Endothelial cell of umbilical vein (primary cell): ENCODE results near the gene ECM2. TPM values are rescaled to one million over a fixed set of nuclear protein-coding genes. Genes with fewer than 3 reads are reported as not detected.

ENCODE experiments used
- BruUV-seq: library from RNA; stranded (reverse); fragments of 400-500 nt; replicated peaks from 2 replicates; lab custom pipeline; 2021; lab: Mats Ljungman, UMichigan
- CTCF ChIA-PET: fragments of 300-600, 350-600 bp; sonication (Branson Sonifier 250); formaldehyde crosslinking; loops from one replicate; lab custom pipeline; 2021; ENCODE audit warnings: antibody characterized with exemption, inconsistent platforms; lab: Charles Lee
- POLR2A ChIA-PET: fragments of 300-600, 350-600 bp; sonication (Branson Sonifier 250); formaldehyde crosslinking; loops from one replicate; lab custom pipeline; 2021; ENCODE audit warnings: antibody characterized with exemption, inconsistent platforms; lab: Charles Lee
- DNase-seq: peaks from one replicate; pipeline ENCODE4 v3.0.0-alpha.2; 2011; ENCODE audit warnings: low read depth, low spot score
- FAIRE-seq: peaks from 2 replicates; lab custom pipeline; 2011; peaks lifted over from hg19 to GRCh38; lab: Jason Lieb, UNC
- H2AFZ ChIP-seq: 2 replicates; pipeline ENCODE4 v1.6.0; 2012; ENCODE audit warnings: low read depth, low read length, control low read depth, inconsistent platforms
- H3K27ac ChIP-seq: 2 replicates; pipeline ENCODE4 v1.5.1; 2011; ENCODE audit warnings: low read depth, mild to moderate bottlenecking, control low read depth, low read length, moderate library complexity; ENCODE audit not compliant: insufficient read depth
- H3K27me3 ChIP-seq, 2 experiments: 2 replicates each; pipeline versions ENCODE4 v1.6.0 to v1.6.1; 2011; ENCODE audit warnings: low read length in 2 of 2, mixed read lengths in 1 of 2; ENCODE audit not compliant: control insufficient read depth in 2 of 2, insufficient read depth in 2 of 2
- H3K36me3 ChIP-seq, 2 experiments: 2 replicates in 1 of 2; 3 replicates in 1 of 2; pipeline ENCODE4 v1.5.1; 2011; ENCODE audit warnings: low read length in 2 of 2, mild to moderate bottlenecking in 1 of 2, moderate library complexity in 1 of 2; ENCODE audit not compliant: control insufficient read depth in 2 of 2, insufficient read depth in 2 of 2; ENCODE audit errors: extremely low read depth in 1 of 2
- H3K4me1 ChIP-seq: 3 replicates; pipeline ENCODE4 v1.5.1; 2011; ENCODE audit warnings: mild to moderate bottlenecking, low read length; ENCODE audit not compliant: control insufficient read depth, insufficient read depth; ENCODE audit errors: extremely low read depth
- H3K4me2 ChIP-seq: 2 replicates; pipeline ENCODE4 v1.6.1; 2011; ENCODE audit warnings: low read length, control low read depth, mixed read lengths; ENCODE audit not compliant: insufficient read depth
- H3K4me3 ChIP-seq, 3 experiments: fragments of 200-600 bp in 1 of 3; sonication (generic), shearing (Covaris generic) in 1 of 3; replicated peaks in 1 of 3; 2 replicates each; pipeline ENCODE4 v1.5.1; 2011 to 2016; ENCODE audit warnings: control low read depth in 3 of 3, low read length in 3 of 3, mild to moderate bottlenecking in 2 of 3, inconsistent platforms in 1 of 3, low read depth in 1 of 3, moderate library complexity in 1 of 3; ENCODE audit not compliant: insufficient read depth in 1 of 3
- H3K79me2 ChIP-seq: 2 replicates; pipeline ENCODE4 v1.6.0; 2012; ENCODE audit warnings: low read length, inconsistent platforms; ENCODE audit not compliant: control insufficient read depth, insufficient read depth
- H3K9ac ChIP-seq: replicated peaks from 2 replicates; pipeline ENCODE3; 2011; ENCODE audit warnings: low read length, control low read depth; ENCODE audit not compliant: insufficient read depth; ENCODE audit errors: extremely low read depth
- H3K9me1 ChIP-seq: replicated peaks from 3 replicates; pipeline ENCODE4 v1.6.0; 2011; ENCODE audit warnings: mild to moderate bottlenecking, low read length; ENCODE audit not compliant: control insufficient read depth, insufficient read depth; ENCODE audit errors: extremely low read depth
- H3K9me3 ChIP-seq: replicated peaks from 2 replicates; pipeline ENCODE4 v1.5.1; 2012; ENCODE audit warnings: low read length, inconsistent platforms; ENCODE audit not compliant: control insufficient read depth, insufficient read depth
- H4K20me1 ChIP-seq: replicated peaks from 2 replicates; pipeline ENCODE3; 2011; ENCODE audit warnings: mild to moderate bottlenecking, low read length; ENCODE audit not compliant: control insufficient read depth, insufficient read depth; ENCODE audit errors: extremely low read depth
- EZH2 ChIP-seq: IDR thresholded peaks from 2 replicates; pipeline ENCODE4 v1.6.1; 2012; ENCODE audit warnings: borderline replicate concordance, low read depth, mild to moderate bottlenecking, moderate library complexity, low read length, inconsistent platforms; ENCODE audit not compliant: severe bottlenecking
- FOS ChIP-seq: IDR thresholded peaks from 2 replicates; pipeline ENCODE4 v1.6.1; 2011; ENCODE audit warnings: mild to moderate bottlenecking, low read length, moderate library complexity, borderline replicate concordance; ENCODE audit not compliant: insufficient read depth
- GATA2 ChIP-seq: IDR thresholded peaks from 2 replicates; pipeline ENCODE4 v1.7.0; 2011; ENCODE audit warnings: low read depth, mild to moderate bottlenecking, moderate library complexity, mixed read lengths, low read length; ENCODE audit not compliant: insufficient read length, insufficient read depth
- JUN ChIP-seq: IDR thresholded peaks from 2 replicates; pipeline ENCODE4 v1.6.1; 2011; ENCODE audit warnings: borderline replicate concordance, low read depth; ENCODE audit not compliant: insufficient read length, insufficient read depth
- MYC ChIP-seq: IDR thresholded peaks from one replicate; pipeline ENCODE4 v1.6.1; 2011; ENCODE audit warnings: mild to moderate bottlenecking, low read depth, low read length
- POLR2A ChIP-seq: IDR thresholded peaks from 2 replicates; pipeline ENCODE4 v1.6.1; 2012; ENCODE audit warnings: low read depth, mild to moderate bottlenecking, control low read depth, low read length
- POLR2AphosphoS5 ChIP-seq: IDR thresholded peaks from 2 replicates; pipeline ENCODE4 v1.6.1; 2012; ENCODE audit warnings: low read depth, mild to moderate bottlenecking, control low read depth, low read length, moderate library complexity; ENCODE audit not compliant: insufficient read depth
- dilution Hi-C: fragments of 300-500 bp; cut with MboI; formaldehyde crosslinking; loops from one replicate; pipeline ENCODE4 v1.15.0; 2019; ENCODE audit warnings: low sequenced_read_pairs; ENCODE audit not compliant: extremely low pct_ligation_motif_present
- intact Hi-C: fragments of 100-400 bp; cut with micrococcal nuclease; formaldehyde crosslinking; loops from one replicate; pipeline ENCODE4 v1.10.0; 2022
- polyA plus RNA-seq, 4 experiments: library from polyadenylated mRNA; depleted of rRNA in 3 of 4; stranded (reverse) in 3 of 4; unstranded in 1 of 4; fragments of >200 nt; gene quantifications; 2 replicates each; pipeline versions ENCODE4 v1.2.1 to v1.2.3, GENCODE V29; 2011 to 2012; ENCODE audit warnings: missing spikeins in 1 of 4
- total RNA-seq: library from RNA; stranded (reverse); gene quantifications from 2 replicates; pipeline ENCODE4 v1.2.3, GENCODE V29; 2021
- TF ChIP-seq, protein P1 (sequence below): IDR thresholded peaks from 2 replicates; pipeline ENCODE4 v1.6.1; 2011; ENCODE audit not compliant: insufficient read depth, insufficient read length
- TF ChIP-seq, protein P2 (sequence below), 2 donors: IDR thresholded peaks; 1 replicate in 1 of 2; 2 replicates in 1 of 2; pipeline ENCODE4 v1.5.1; 2011; ENCODE audit warnings: low read length in 2 of 2, mild to moderate bottlenecking in 2 of 2, moderate library complexity in 2 of 2, control low read depth in 1 of 2, inconsistent platforms in 1 of 2, low read depth in 1 of 2; ENCODE audit not compliant: insufficient read depth in 1 of 2; ENCODE audit errors: extremely low read depth in 1 of 2

Gene ECM2
- total and polyA plus RNA-seq, 2 donors (not counting 3 experiments of a cell fraction or from before 2014, with no cell fraction given) = 0.03 TPM; not detected in 1

DNA sequence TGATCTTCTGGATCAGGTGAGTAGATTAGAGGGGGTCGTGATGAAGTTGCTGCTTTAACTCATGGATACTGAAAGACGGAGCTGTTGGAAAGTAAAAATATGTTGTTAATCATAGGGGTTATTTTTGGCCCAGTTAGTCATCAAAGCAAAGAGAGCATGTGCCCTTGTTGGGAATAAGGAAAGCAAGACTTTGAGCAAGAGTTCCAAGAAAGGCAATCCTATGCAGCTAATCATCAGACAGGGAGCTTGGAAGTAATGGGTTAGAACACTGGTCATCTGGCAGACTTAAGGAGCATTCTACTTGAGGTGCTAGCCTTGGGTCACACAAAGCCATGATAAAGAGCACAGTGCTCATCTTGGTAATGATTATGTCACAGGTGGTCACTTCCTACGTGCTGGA, 71.8 kb downstream of the ECM2 start:
- no peak for FAIRE-seq

More for the DNA sequence above, 71.8 kb downstream of the ECM2 start:
- TF ChIP-seq MYC (no peak), POLR2A (no peak), FOS (no peak), EZH2 (no peak), JUN (no peak), POLR2AphosphoS5 (no peak), GATA2 (no peak)
- TF ChIP-seq, protein P1, sequence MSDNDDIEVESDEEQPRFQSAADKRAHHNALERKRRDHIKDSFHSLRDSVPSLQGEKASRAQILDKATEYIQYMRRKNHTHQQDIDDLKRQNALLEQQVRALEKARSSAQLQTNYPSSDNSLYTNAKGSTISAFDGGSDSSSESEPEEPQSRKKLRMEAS = no peak
- TF ChIP-seq, protein P2, sequence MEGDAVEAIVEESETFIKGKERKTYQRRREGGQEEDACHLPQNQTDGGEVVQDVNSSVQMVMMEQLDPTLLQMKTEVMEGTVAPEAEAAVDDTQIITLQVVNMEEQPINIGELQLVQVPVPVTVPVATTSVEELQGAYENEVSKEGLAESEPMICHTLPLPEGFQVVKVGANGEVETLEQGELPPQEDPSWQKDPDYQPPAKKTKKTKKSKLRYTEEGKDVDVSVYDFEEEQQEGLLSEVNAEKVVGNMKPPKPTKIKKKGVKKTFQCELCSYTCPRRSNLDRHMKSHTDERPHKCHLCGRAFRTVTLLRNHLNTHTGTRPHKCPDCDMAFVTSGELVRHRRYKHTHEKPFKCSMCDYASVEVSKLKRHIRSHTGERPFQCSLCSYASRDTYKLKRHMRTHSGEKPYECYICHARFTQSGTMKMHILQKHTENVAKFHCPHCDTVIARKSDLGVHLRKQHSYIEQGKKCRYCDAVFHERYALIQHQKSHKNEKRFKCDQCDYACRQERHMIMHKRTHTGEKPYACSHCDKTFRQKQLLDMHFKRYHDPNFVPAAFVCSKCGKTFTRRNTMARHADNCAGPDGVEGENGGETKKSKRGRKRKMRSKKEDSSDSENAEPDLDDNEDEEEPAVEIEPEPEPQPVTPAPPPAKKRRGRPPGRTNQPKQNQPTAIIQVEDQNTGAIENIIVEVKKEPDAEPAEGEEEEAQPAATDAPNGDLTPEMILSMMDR (IDR thresholded peaks at IDR 0.05; ENCODE audit: extremely low read depth in 1 of 2, insufficient read depth in 1 of 2, low read depth in 1 of 2, low read length in 2 of 2) = no peak
- Histone ChIP-seq H2AFZ (no peak overlapping the region), H3K9me1 (no peaks in the 10 kb centered on the region), H3K36me3 (no peaks in the 10 kb centered on the region), H3K27ac (no peak overlapping the region), H3K27me3 (no peaks in the 10 kb centered on the region), H4K20me1 (no peaks in the 10 kb centered on the region), H3K4me1 (no peaks in the 10 kb centered on the region), H3K79me2 (no peaks in the 10 kb centered on the region), H3K9ac (no peak overlapping the region), H3K4me2 (no peak overlapping the region), H3K9me3 (no peaks in the 10 kb centered on the region), H3K4me3 (no peak overlapping the region)
- no peak for DNase-seq
- intact Hi-C loops = no loop called here
- dilution Hi-C loops = no loop called here
- ChIA-PET CTCF (no interaction called here), POLR2A (no interaction called here)
- no TSS peak for BruUV-seq
